Stimulated activated CD4-positive, alpha-beta T cell treated with anti-CD3 and anti-CD28 coated beads, TNF-alpha, amount 100 ng/mL, for 1 hour (primary cell): ENCODE results near the gene C11orf21.

Source experiments
- DNase-seq, 3 donors: peaks; one replicate each; pipeline ENCODE4 v3.0.0-alpha.2; 2020; ENCODE audit warnings: low read depth in 3 of 3, low spot score in 1 of 3

The C11orf21 gene

DNA sequence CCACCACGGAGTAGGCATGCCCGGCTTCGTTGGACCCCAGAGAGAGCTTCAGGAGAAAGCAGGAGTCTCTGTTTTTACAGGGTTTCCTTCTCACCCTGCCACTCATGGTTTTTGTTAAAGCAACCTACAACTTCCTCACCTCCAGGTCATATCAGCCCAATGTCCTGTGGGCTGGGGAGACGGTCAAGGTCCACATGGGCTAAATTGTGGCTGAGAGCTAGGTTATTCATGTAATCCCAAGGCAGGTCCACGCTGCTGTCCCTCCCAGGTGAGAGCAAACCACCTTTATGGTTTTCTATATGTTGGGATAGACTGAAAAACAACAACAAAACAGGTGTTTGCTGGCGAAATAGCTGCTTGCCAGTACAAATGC is 19.6 kb upstream of the C11orf21 start:
- DNase-seq: no peak

DNA sequence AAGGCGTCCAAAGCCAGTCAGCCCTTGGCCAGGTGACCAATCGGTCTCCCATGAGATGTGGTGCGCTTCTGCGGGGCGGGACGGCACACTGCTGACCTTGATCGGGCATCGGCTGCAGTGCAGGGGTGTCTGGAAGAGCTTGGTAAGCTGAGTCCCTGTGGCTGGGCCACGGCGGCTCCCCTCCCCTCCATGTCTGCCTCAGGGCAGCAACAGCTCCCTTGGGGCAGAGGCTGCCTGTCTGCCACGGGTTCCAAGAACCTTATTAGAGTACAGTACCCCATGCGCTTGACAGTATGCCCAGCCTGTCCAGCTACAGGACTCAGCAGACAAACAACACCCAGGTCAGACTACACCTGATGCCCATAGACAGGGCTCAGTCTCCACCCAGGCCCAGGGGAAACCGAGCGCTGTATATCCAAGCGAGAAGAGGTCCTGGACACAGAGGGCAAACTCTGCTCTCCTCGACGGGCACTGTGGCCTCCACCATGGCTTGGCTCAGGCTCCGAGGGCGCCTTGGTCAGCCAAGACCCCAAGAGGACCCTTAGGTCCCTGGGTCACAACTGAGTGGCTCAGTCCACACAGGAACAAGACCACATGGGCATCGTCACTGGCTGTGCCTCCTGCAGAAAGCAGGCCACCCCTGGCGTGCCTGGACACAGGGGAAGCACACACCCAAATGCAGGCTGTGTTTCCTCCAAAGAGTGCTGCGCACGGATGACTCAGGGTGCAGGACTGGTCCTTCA is 19.0 kb upstream of the C11orf21 start:
- no peak for DNase-seq

DNA sequence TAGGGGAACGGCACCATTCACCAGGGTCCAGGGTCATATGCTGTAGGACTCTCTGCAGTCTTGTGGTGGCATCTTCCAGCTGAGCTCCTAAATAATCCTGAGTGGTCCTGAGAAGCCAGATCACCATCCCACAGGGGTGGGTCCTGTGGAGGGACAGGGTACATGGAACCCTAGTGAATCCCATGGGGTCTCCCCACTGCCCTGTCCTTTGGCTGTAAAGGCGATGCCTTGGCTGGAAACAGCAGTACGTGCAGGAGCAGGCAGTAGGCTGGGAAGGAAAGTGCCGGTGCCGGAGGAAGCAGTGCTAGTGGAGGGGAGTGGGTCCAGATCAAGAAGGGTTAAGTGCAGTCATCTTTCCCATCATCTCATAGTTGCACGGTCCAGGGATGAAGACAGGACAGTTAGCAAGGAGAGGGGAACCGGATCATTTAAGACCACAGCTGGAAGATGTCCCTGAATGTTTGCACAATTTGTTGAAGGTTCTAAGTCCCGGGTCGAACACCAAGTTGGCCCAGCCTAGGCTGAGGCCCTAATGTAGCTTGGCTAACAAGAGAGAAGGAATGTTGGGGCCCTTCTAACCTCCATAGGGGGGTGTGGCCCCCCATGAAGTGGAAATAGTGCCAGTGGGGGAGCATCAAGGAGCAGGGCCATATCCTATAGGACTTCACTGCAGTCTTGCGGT is 18.2 kb upstream of the C11orf21 start:
- no peak for DNase-seq

DNA sequence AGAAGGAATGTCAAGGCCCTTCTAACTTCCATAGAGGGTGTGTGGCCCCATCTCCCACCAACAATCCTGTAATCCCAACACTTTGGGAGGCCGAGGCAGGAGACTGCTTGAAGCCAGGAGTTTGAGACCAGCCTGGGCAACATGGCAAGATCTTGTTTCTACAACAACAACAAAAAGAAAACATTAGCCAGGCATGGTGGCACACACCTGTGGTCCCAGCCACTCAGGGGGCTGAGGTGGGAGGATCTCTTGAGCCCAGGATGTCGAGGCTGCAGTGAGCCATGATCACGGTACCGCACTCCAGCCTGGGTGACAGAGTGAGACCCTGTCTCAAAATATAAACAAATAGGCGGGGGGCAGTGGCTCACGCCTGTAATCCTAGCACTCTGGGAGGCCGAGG is 17.0 kb upstream of the C11orf21 start:
- no peak for DNase-seq

DNA sequence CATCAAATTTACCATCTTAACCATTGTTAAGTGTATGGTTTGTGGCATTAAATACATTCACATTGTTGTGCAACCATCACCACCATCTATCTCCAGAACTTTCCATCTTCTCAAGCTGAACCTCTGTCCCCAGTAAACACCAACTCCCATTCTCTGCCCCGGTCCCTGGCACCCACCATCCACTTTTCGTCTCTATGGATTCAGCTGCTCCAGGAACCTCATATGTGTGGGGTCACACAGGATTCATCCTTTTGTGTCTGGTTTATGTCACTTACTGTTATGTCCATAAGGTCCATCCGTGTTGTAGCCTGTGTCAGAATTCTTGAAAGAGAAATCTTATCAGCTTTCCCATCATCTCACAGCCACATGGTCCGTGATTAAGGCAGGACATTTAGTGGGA is 16.4 kb upstream of the C11orf21 start:
- no peak for DNase-seq

DNA sequence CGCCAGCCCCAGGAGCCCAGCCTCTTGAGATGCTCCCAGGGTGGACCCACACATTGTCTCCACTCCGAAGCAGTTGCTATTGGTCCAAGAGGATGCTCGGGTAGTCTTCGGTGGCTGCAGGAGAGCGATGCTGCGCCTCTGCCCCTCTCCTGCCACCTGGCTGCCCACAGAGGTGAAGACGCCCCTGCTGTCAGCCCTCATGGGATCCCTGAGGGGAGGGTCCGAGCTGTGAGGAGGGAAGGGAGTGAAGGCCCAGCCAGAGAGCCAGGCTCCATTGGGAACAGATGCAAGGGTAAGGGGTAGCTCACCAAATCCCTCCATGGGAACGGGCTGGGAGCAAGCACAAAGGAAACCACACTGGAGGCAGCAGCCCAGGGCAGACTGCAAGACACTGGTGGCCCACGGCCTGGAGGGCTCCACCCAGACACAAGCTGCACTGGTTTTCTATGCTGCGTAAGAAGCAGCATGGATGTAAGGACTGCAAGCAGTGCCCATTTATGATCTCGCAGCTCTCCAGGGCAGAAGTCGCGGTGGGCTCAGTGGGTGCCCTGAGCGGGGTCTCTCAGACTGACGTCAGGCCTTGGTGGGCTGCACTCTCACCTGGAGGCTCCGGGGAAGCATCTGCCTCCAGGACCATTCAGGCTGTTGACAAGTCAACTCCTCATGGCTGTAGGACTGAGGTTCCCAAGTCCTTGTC is 15.8 kb upstream of the C11orf21 start:
- no peak for DNase-seq

DNA sequence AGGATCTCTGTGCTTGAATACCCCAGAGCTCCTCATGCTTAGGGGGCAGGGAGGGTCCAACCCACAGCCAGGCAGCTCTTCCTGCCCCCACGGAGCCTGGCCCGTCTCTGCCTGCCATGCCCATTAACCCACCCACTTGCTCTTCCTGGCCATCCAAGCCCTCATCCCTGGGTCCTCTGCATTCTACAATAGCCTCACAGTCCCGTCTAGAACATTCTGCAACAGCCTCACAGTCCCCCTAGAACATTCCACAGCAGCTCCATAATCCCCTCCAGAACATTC is 15.2 kb upstream of the C11orf21 start:
- DNase-seq: no peak

DNA sequence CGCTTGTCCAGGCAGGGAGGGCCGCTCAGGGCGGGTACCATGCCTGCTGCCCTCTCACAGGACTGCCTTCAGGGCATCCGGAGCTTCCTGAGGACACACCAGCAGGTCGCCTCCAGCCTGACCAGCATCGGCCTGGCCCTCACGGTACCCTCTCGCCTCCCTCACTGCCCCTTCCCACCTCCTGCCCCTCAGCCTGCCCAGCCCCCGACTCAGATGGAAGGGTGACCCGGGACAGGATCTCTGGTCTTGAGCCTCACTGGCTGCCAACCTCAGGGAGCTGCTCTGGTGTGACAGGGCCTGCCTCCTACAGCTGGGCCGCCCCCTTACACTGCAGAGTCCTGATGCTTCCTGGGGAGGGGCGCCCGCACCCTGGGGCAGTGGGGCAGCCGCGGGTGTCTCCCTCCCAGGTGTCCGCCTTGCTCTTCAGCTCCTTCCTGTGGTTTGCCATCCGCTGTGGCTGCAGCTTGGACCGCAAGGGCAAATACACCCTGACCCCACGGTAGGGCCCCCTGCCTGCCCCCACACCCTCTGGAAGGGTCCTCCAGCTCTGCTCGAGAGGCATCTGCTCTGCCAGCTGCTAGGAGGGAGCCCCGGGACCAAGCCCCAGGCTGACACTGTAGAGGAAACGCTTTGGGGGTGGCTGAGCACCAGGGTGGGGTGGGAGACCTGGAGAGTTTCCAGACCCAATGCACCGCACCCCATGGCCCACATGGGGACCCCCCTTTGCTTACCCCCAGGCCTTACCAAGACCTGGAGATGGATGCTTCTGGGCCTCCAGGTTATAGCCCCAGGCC is 14.6 kb upstream of the C11orf21 start:
- DNase-seq: no peak

DNA sequence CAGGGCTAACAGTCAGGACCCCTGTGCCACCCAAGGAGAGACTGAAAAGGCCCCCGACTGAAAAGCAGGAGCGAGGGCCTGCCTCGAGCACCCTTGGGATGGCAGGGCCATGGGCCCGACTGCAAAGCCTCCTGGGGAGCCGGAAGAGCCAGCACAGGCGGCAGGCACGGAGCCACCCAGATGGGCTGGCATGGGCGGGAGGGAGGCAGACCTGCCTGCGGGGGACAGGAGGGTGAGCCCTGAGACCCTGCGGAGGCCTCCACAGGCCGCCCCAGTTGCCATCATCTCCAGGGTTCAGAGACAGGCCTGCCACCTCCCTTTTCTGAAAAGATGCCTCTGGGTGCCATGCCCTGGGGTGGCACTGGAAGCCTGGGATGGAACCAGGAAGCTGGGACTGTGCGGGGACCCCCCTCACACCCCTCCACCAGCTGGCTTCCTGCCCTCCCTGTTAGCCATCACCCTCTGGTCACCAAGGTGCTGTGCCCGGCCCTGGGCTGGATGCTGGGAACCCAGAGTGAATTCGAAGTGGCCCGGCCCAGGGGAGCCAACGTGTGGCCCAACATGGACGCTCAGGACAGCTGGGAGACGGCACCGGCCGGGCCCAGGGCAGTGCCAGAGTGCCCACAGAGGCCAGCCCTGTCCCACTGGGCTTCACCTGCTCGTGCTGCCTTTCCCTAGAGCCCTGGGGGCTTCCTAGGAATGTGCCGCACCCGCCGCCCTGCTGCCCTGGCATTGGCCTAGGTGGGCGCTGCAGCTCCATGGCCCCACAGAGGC is 13.9 kb upstream of the C11orf21 start:
- no peak for DNase-seq

DNA sequence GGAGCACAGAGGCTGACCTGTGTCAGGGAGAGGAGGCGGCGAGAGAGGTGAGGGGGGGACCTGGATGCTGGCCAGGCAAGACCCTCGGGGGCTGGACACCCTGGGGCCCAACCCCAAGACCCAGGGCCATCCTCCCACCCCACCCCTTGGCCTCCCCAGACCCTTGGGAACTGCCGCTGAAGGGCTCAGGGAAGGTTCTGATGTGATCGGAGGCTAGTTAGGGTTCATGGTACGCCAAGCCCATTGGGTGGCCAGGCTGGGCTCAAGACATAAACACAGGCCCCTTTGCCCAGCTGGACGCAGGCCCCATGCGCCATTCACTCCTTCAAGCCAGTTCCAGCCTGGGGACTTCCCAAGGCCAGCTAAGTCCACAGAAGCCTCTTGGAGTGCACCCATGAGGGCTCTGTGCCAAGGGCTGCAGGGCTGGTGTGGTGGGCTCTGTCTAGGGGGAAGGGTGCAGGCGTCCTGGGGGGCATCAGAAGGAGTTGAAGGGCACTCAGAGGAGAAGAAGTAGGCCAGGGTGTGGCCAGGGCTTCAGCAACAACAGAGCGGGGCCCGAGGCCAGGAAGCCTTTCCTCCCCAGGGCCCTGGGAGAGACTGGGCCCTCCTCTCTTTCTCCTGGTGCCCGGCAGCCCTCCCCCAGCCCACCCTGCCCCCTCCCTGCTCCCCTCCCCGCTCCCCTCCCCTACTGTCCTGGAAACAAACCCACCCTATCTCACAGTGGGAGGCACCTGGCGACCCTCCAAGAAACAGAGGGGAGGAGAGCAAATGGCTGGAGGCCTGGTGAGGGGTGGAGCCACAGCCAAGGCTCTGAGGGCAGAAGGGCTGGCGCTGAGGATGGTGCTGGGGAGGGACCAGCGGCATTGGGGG is 13.0 kb upstream of the C11orf21 start:
- no peak for DNase-seq

DNA sequence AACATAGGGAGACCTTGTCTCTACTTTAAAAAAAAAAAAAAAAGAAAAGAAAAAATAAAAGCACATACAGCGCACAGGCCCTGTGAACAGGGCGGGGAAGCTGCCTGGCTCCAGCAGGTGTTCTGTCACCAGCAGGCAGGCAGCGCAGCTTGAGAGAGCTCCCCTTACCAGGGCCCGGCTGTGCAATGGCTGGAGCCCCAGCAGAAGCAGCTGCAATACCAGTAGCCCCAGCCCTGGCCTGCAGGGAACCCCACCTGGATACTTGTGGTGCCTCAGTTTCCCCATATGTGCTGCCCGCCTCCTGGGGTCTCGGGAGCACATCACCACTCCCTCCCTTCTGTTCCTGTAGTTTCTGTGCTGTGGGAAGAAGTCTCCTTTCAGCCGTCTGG is 12.4 kb upstream of the C11orf21 start:
- DNase-seq: no peak

DNA sequence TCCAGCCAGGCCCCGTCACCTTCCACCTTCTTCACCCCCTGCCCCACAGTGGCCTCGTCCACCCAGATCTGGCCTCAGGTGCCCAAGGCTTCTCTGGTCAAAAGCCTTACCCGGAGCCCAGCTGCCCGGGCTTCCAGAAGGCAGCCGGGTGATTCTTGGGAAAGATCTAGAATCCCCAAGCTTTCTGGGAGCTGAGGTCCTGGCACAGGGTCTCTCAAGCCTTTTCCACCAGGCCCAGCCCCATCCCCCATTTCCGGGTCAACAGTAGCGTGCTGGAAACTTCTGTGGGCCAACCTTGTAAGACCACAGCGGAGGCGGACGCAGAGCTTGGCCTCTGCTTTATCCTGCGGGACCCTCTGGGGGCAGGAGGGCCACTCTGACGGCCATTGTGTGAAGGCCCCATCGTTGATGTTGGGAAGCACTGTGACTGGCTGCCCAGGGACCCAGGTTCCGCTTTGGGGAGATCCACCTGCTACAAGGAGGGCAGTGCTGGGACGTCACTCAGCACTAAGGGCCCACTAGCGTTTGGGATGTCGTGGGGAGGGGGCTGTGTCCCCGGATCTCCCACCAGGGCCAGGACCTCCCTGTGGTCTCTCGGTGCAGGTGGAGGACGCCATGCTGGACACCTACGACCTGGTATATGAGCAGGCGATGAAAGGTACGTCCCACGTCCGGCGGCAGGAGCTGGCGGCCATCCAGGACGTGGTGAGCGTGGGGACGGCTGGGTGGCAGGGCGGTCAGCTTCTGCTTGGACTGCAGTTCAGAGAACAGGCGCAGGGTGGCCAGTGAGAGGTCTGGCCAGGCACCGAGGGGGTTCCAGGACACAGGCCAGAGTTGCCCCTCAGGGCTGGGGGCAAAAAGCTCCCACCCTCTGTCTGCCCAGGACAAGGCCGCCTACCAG is 11.6 kb upstream of the C11orf21 start:
- DNase-seq: no peak

DNA sequence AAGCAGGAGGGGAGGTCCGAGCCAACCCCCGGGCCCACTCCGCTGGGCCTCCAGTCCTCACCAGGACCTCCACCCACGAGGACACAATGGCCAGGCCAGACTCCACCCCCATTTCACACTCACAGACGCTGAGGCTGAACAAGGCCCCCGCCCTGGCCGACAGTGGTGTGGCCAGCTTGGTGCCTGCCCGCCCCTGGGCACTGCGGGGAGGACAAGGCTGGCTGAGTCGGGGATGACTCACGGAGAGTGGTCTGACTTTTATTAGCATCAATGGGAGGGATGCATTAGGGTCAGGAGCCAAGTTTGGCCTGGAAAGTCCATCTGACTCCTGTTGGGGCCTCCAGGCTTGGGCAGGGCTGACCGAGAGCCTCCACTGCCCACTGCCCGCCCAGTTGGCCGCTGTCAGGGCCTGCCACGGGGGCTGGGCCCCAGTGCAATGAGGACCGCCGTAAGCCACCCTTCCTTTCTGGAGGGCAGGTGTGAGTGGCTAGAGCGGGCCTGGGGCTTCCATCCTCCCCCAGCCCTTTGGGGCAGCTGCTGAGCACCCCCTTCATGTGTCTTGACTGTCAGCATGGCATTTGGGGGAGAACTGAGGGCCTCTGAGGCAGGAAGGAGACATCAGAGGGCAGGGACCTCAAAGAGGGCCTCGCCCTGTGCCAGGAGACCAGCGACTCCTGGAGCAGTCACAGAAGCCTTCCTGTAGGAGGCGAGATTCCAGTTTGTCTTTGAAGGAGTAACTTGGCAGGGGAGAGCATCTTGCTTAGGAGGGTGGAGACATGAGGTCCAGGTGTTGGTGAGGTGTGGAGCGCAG is 10.7 kb upstream of the C11orf21 start:
- no peak for DNase-seq

DNA sequence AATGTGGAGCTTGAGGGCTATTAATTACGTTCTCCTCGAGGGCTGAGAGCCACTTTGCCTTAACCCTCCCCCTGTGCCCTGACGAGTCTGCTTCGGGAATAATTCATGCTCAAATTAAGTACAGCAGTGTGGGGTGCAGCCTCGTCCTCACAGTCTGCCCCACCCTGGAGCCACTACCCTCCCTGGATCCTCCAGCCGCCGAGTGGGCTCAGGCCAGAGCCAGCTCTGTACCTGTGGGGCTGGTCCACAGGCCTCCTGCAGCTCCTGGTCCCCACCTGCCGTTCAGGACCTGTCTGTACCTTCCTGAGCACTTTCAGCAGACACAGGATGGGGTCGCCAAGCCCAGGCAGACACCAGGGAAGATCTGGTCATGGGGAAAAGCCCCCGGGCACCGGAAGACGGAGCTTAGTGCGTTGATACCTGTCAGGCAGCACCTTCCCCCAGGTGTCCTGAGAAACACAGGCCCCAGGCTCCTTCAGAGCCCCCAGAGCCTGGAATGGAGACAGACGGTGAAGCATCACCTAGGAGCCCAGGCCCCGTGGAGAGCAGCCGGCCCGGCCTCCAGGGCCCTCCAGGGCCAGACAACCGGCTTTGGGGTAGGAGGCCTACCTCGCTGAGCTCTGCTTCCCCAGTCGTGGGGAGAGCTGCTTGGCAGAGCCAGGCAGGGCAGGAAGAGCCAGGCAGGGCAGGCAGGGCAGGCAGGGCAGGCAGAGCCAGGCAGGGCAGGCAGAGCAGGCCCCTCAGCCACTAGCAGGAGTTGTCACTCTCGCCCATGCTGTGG is 9.8 kb upstream of the C11orf21 start:
- DNase-seq: no peak

DNA sequence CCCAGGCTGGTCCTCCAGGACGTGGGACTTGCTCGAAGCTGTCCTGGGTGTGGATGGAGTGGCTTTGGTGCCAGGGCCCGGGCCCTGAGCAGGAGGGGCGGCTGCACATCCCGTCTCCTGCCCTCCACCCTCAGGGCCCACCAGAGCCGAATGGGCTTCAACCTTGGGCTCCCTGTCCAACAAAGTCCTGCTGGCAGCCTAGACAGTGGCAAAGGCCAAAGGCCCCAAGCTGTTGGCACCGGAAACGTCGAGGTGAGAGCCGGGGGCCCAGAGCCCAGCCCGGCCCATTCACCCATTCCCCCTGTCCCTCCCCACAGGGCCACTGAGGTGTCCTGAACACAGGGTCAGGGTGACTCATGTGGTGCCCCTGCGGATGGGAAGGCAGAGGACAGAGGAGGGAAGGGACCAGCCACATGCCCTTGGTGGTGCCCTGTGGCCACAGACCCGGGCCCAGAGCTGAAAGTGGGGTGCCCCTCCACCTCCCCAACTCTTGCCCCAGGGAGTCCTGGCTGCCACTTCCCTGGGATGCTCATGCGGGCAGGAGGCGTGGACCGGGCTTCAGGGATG is 9.2 kb upstream of the C11orf21 start:
- DNase-seq: no peak

DNA sequence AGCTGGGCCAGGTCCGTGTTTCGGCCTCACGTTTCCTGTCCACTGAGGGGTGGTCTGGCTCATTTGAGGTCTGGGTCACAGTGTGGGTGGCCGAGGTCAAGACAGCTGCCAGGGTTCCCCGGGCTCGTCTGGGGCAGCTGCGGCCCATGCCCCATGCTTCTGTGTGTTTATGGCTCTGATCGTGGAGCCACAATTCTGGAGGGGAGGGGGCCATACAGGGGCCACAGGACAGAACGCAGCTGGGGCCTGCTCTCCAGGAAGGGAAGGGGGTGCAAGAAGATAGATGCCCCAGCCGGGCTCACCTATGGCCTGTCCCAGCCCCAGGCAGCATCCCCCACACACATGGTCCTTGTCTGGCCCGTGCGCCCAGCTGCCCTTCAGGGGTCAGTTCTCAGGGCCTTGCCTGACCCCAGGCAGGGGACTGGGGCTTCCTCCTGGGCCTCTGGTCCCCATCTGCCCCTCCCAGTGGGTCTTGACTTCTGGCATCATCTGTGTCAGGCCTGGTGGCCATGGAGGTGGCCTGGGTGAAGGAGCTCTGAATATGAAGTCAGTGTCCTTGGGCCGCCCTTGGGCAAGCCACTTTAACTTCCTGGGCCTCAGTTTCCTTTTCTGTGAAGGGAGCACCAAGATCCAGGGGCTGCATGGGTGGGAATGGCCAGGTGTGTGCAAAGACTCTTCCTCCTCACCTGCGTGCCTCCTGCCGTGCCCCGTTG is 8.5 kb upstream of the C11orf21 start:
- no peak for DNase-seq
